ENCODE measurements around the gene POLE2.
"Not testable (repeated sequence)": the region's sequence is repeated elsewhere in the genome, so short reads cannot be mapped to it uniquely, and the experiment has no call there.

Gene POLE2

DNA sequence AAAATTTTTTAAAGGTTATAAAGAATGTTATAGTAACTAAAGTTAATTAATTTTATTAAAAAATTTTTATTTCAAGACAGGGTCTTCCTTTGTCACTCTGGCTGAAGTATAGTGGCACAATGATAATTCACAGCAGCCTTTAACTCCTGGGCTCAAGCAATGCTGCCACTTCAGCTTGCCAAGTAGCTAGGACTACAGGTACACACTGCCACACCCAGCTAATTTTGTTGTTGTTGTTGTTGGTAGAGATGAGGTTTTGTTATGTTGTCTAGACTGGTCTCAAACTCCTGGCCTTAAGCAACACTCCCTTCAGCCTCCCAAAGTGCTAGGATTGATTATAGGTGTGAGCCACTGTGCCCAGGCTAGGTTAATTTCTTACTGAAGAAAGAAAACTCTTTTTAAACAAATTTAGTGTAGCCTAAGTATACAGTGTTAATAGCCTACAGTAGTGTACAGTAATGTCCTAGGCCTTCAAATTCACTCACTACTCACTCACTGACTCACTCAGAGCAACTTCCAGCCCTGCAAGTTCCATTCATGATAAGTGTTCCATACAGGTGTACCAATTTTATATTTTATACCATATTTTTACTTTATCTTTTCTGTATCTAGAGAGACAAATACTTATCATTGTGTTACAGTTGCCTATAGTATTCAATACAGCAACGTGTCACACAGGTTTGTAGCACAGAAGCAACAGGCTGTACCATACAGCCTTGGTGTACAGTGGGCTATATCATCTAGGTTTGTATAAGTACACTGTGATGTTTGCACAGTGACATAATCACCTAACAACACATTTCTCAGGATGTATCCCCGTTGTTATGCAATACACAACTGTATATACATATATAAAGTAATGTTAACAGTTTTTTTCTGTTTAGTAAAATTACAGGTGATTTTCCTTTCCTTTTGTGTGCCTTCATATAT is 28.2 kb downstream of the POLE2 start:
- DNase-seq, result no peak

DNA sequence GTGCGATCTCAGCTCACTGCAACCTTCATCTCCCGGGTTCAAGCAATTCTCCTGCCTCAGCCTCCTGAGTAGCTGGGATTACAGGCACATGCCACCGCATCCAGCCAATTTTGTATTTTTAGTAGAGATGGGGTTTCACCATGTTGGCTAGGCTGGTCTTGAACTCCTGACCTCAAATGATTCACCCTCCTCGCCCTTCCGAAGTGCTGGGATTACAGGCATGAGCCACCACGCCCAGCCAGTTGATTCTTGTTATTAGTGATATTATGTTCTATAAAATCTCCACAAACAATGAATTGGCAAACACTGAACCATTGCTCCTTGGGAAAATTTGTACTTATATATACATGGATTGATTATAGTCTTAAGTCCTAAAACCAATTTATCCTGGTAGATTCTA is 30.5 kb downstream of the POLE2 start:
- not testable (repeated sequence) for DNase-seq

DNA sequence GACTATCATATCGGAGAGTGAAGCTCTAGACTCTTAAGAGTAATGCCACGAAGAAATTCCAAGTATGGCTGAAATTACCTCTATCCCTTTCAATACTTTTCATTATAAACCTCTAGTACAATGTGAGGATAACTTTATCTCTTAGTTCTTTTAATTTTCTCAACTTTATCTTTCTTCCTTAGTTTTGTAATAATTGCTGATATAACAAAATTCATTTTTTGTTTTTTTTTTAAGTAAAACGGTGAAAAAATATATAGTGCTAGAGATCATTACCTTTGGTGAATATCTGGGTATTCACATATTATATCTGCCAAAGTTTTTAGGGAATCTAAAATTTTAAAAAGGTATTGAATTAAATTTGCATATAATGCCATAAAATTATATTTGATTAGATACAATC is 33.5 kb downstream of the POLE2 start:
- DNase-seq, result no peak

DNA sequence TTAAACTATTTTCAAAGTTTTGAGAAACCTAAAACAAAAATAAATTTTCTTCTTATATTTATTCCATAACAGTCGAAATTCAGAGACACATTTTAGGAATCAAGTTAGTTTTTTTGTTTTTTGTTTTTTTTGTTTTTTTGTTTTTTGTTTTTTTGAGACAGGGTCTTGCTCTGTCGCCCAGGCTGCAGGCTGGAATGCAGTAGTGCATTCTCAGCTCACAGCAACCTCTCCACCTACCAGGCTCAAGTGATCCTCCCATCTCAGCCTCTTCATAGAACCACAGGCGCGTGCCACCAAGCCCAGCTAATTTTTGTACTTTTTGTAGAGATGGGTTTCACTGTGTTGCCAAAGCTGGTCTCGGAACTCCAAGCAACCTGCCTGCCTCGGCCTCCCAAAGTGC is 34.5 kb downstream of the POLE2 start:
- no peak for DNase-seq

DNA sequence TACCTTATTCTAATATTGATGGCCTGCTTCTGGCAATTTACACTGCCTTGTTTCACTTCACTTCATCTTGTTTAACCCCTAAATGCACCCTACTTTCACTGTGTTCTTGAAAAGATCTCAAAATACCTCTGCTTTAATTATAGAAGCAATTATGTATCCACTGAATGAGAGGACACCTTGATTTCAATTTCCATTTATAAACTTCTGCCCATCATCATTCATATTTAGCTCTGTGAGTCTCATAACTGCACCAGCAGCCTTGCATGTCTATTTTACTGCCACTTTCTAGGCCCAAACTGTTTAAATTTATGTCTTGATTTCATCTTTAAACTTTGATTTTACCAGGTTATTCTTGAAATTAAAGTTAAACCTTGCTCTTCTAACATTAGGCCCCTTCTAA is 45.9 kb downstream of the POLE2 start:
- no peak for DNase-seq

DNA sequence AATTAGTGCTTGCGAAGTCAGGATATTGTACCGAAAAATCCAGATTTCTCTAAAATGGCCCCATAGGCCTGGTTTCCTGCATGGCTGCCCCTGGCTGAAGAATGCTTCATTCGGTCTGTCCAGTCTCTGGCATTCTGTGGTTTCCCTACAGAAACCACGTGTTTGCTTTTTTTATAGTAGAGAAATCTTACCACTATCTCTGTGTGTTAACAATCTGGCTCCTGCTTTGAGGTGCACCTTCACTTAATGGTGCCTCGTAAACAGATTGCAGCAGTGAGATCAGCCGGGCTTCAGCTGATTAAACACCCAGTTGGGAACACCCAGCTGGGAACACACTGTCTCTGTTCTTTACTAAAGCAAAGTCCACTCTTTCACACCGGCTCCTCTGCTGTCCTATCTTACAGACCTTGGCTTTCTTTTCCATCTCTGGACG is 46.3 kb downstream of the POLE2 start:
- DNase-seq, result no peak

DNA sequence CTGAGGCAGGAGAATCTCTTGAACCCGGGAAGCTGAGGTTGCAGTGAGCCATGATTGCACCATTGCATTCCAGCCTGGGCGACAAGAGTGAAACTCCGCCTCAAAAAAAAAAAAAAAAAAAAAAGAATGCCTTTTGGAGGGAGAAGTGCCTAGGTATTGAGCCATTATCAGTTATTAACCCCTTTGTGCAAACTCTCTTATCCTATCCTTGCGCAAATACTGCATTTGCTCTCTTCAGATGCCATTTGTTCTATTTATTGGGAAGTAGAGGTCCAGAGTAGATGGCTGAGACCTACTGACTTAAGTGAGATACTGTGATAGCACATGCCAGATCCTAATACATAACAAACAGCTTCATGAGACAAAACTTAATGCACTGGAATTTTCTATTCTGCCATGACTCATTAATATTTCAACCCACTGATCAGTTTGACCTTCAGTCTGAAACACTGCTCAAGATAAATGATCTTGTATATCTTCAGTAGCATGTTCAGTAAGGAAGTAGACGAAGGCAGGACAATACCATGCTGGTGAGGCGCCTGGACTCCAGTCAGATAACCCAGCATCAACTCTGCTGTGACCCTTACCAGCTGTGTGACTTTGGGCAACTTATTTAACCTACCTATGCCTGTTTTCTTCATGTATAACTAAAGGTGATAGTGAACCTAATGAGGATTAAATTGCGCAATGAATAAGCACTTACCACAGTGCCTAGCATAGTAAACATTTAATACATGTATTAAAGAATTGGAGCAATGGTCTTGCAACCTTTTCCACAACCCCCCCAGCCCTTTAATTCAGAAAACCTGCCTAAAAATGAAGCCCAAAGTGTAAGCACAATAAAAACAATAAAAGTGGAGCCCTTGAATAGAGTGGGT is 47.2 kb downstream of the POLE2 start:
- no peak for DNase-seq

DNA sequence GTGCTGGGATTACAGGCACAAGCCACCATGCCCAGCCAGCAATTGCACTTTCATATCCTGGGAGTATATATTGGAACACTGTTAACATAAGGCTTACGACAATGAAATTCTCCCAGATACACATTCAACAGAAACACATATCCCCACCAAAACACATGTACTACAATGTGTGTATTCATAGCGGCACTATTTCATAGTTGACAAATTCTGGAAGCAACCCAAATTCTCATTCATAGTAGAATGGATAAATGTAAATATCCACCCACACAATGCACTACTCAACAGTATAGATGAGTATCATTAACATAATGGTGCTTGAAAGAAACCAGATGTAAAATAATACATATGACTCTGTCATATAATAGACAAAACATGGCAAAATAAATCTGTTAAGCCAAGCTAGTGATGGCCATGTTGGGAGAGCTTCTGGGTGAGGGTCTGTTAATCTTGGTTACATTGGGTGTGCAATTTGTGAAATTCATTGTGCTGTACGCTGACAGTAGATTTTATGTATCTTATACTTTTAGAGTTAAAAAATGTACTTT is 50.4 kb downstream of the POLE2 start:
- DNase-seq, result no peak

DNA sequence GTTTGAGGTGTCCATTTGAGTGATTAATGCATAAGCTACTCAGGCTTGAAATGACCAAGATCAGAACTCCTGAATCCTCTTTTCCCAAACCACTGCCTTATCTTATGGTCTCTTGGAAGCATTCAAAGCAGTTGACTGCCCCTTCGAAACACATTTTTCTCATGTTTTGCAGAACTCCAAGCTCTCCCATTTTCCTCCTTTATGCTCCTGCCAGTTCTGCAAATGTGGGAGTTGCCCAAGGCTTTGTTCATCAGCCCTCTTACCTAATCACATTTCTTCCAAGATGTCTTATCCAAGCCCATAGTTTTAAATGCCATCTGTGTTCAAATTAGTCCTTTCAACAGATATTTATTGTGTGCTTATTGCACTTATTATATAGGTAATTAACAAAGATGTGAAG is 51.1 kb downstream of the POLE2 start:
- DNase-seq, result no peak

DNA sequence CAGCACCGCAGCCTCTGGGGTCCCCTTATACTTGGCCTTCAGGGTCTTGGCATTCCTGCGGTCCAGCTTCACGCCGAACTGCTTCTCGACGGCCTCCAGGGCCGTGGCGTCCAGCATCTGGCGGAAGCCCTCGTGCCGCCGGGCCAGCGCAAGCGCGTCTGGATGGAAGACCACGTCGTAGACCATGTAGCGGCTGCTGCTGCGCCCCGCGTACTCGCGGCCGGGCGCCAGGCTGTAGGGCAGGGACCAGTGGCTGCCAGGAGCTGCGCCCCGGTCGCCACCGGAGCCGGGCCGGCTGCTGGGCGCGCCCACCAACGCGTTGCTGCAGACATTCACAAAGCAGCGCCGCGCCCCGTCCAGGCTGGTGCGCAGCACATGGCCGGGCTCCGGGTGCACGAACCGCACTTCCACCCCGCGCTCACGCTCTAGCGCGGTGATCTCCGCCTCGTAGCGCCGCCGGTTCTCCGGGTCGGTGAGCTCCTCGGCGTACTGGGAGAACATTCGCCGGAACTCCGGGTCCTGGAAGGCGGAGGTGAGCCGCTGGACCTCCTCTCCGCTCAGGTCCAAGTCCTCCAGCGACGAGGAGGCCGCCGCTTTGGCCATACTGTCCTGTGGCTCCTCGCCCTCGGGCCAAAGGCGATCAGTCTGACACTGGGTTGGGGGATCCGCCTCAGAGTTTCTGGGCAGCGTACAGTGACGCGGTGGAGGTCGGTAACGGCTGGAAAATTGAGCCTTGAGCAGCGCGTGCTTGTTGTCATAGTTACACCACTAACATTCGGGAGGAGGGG is 53.3 kb downstream of the POLE2 start, which contains the start of gene DNAAF2:
DNAAF2 (minus strand) TSS at position 698 of the 788 bp plus-strand sequence; CDS start at position 603, 95 bp downstream.
- peak; percentile 61 for DNase-seq

DNA sequence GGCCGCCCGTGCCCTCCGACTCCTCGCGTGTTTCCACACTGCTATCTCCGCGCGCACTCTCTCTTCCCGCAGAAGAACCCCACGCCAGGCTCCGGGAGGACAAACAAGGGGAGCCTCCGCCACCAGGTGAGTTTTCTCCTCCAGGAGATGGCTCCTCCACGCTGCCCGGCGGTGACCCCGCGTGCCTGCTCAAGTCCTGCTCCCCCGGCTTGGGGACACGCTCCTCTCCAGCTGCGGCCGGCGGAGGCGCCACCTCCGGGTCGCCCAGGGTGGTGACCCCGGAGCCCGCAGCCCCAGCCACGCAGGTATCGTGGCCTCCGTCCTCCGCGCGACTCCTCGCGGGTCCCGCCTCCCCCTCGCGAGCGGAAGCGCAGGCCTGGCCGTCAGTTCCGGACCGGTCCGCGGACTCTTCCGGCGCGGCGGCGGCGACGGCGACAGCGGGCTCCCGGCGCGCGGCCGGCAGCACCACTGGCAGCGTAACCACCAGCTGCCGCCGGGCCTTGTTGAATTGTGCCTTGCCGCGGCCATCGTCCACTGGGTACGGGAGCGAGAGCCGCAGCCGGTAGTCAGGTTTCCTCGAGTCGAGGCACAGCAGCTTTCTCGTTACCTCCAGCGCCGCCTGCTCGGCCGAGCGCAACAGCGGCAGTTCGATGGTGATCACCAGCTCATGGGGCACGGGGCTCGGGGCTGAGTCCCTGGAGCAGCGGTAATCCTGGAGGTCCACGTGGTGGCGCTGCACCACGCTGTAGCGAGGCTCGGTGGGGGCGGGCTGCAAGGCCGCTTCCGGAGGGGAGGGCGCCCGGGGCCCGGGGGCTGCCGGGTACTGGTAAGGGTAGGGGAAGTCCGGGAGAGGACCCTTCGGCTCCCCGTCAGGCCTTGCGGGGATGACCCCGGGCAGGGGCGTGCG is 54.1 kb downstream of the POLE2 start:
- DNase-seq, result peak; percentile 95

DNA sequence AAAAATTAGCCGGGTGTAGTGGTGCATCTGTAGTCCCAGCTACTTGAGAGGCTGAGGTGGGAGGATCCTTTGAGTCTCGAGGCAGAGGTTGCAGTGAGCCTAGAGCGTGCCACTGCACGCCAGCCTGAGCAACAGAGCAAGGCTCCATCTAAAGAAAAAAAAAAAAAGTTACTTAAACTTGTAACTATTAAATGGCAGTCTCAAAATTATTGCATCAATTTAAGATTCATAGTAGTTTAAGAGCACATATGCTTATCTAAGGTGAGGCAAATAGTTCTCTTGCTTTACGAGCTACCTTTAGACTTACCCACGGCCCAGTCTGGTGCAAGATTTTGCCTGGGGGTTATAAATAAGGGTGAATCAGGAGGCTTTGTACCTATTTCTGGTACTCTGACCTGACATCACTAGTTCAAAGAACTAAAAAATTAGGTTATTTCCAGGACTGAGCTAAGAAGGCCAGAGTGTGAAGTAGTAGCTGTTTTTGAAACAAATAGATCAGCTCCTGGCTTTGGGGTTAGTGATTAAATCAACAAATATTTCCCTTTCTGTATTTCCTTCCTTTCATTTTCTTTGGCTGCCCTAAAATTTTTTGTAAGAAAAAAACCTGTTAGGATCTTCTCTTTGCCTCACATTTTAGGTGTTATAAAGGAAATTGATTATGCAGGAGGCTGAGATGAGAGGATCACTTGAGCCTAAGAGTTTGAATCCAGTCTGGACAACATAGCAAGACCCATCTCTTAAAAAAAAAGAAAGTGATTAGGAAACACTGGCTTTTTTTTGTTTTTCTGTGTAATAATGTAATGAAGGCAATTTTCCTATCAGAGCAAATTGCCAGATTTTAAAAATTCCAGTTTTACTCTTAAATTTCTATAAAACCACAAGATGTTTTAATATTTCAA is 63.8 kb downstream of the POLE2 start:
- no peak for DNase-seq

DNA sequence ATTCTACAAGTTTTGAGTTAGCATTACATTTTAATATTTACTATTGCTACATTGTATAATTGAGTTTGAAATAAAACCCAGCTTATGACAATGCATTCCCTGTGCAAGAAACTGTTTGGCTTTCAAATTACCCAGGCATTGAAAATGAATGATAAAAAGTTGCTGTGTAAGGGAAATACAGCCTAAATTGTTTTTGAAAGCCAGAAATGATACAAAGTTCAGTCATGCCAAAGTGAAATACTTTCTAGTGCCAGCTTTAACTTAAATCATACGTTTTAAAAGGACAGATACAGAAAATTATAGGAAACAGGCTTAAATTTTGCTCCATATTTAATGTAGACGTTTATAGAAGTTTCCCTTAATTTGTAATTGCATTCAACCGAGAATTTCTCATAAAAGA is 64.6 kb downstream of the POLE2 start:
- DNase-seq, result no peak

DNA sequence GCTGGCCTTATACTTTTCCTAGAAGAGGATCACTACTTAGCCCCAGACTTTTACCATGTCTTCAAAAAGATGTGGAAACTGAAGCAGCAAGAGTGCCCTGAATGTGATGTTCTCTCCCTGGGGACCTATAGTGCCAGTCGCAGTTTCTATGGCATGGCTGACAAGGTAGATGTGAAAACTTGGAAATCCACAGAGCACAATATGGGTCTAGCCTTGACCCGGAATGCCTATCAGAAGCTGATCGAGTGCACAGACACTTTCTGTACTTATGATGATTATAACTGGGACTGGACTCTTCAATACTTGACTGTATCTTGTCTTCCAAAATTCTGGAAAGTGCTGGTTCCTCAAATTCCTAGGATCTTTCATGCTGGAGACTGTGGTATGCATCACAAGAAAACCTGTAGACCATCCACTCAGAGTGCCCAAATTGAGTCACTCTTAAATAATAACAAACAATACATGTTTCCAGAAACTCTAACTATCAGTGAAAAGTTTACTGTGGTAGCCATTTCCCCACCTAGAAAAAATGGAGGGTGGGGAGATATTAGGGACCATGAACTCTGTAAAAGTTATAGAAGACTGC is 65.9 kb downstream of the POLE2 start:
- DNase-seq, result no peak

DNA sequence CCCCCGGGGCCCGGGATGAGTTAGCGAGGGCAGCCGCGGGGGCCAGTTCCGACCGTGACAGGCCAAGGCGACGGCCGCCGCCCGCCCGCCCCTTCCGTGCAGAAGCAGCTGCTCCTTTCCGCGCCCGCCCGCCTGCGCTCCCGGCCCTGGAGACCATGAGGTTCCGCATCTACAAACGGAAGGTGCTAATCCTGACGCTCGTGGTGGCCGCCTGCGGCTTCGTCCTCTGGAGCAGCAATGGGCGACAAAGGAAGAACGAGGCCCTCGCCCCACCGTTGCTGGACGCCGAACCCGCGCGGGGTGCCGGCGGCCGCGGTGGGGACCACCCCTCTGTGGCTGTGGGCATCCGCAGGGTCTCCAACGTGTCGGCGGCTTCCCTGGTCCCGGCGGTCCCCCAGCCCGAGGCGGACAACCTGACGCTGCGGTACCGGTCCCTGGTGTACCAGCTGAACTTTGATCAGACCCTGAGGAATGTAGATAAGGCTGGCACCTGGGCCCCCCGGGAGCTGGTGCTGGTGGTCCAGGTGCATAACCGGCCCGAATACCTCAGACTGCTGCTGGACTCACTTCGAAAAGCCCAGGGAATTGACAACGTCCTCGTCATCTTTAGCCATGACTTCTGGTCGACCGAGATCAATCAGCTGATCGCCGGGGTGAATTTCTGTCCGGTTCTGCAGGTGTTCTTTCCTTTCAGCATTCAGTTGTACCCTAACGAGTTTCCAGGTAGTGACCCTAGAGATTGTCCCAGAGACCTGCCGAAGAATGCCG is 66.7 kb downstream of the POLE2 start:
- peak; percentile 67 for DNase-seq

DNA sequence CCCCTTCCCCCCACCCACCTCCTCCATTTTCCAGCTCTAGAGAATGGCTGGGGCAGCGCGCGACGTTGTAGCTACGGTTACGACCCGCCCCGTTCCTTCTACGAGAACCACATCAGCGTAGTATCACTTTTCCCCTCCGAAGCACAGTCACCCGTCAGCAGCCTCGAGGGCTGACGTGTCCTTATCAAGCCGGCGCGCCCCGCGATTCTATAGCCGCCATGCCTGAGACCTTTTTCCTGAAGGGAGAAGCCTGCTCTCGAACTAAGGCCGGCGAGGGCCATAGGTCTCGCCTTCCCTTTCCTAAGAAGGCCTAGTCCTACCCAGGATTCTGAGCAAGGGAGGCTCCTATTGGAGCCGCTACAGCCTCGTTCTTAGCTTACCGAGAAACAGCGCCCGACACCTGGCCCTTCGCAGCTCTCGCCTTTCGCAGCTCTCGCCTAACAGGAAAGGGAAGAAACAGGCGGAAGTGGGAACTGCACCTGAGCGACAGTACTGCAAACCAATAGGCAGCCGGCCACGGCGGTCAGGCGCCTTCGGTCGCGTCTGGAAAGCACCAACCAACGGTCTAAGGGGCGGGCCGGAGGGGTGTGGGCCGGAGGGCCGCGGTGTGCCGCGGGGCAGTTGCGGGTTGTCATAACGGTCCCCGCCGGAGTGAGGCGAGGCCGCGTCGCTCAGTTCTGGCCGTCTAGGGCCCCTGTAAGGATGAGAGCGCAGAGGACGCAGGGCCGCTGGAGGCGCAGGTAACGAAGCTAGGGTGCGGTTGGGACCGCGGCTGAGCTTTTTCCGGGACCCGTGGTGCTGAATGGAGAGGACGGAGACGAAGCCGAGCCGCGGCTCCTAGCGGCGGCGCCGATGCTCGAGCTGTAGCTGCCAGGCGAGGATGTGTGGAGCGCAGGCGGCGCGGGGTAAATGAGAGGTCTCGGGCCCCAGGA is 67.6 kb downstream of the POLE2 start, which contains the start of the genes MGAT2 and RPL36AL:
MGAT2 (plus strand) TSS at position 618 of the 932 bp plus-strand sequence. CDS start 470 bp downstream, outside the sequence.
RPL36AL (minus strand) TSS at position 445 of the 932 bp plus-strand sequence. CDS start 1,522 bp downstream, outside the sequence.
- peak; percentile 98 for DNase-seq

DNA sequence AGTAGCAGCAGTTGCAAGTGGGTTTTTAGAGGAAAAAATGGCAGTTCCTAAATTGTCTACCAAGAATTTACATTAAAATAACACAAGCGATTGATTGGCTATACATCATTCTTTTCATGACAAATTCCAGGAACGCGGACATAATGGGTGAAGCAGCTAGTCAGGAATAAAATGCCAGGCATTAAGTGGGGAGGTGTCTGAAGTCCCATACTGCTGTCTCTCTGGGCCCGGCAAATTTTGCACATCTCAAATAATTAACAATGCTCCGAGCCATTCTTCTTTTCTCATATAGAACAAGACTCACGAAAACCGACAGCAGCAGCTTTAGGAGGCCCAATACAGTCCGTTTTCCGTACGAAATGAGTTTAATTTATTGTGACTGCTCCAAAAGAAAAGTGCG is 68.3 kb downstream of the POLE2 start:
- no peak for DNase-seq

DNA sequence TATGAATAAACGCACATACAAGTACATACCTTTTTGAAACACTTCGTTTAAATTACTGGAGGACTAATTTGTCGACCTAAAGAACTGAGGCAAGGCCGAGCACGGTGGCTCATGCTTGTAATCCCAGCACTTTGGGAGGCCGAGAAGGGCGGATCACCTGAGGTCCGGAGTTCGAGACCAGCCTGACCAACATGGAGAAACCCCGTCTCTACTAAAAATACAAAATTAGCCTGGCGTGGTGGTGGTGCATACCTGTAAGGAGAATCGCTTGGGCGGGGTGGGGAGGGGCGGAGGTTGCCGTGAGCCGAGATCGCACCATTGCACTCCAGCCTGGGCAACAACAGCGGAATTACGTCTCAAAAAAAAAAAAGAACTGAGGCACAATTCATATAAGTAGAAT is 68.7 kb downstream of the POLE2 start:
- not testable (repeated sequence) for DNase-seq
